ENCODE data around the gene IQSEC2.

DNA sequence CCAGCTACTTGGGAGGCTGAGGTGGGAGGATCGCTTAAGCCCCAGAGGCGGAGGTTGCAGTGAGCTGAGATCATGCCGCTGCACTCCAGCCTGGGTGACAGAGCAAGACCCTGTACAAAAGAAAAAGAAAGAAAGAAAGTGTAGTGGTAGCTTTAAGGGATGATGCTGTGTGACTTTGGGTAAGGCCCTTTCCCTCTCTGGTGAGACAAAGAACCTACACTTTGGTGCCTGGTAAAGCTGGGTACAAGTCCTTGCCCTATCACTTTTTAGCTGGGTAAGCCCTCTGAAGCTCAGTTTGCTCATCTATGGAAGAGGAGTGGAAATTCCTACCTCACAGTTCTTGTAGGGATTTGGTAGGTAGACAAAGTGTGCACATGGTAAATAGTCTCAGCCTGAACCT, 1.7 kb upstream of the IQSEC2 start:
- TF ChIP-seq, protein P1, sequence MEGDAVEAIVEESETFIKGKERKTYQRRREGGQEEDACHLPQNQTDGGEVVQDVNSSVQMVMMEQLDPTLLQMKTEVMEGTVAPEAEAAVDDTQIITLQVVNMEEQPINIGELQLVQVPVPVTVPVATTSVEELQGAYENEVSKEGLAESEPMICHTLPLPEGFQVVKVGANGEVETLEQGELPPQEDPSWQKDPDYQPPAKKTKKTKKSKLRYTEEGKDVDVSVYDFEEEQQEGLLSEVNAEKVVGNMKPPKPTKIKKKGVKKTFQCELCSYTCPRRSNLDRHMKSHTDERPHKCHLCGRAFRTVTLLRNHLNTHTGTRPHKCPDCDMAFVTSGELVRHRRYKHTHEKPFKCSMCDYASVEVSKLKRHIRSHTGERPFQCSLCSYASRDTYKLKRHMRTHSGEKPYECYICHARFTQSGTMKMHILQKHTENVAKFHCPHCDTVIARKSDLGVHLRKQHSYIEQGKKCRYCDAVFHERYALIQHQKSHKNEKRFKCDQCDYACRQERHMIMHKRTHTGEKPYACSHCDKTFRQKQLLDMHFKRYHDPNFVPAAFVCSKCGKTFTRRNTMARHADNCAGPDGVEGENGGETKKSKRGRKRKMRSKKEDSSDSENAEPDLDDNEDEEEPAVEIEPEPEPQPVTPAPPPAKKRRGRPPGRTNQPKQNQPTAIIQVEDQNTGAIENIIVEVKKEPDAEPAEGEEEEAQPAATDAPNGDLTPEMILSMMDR (IDR thresholded peaks at IDR 0.05): no peak
- no peak for TF ChIP-seq EZH2 (IDR thresholded peaks at IDR 0.05; ENCODE audit: borderline replicate concordance, insufficient read depth, low read depth, low read length, poor library complexity, severe bottlenecking)
